Measurements from ENCODE around the gene MYRIP. TPM values are rescaled to one million over a fixed set of nuclear protein-coding genes. Genes with fewer than 3 reads are reported as not detected.

Gene MYRIP
- total RNA-seq, 2 donors from 2014 or later = 4.2 to 7.1 TPM

GRCh38 chr3:39839484-39839883 lies 30.1 kb downstream of the MYRIP start:
- no peaks in the 10 kb centered on the region for H3K36me3 ChIP-seq
- no peak for DNase-seq (ENCODE audit: low spot score)
- TF ChIP-seq CTCF (IDR thresholded peaks at IDR 0.05) = no peak
- H3K4me1 ChIP-seq = no peaks in the 10 kb centered on the region
- no peak overlapping the region for H3K27ac ChIP-seq
- H3K4me3 ChIP-seq = no peak overlapping the region
- no peaks in the 10 kb centered on the region for H3K9me3 ChIP-seq
- no peaks in the 10 kb centered on the region for H3K27me3 ChIP-seq

GRCh38 chr3:39843440-39843839 lies 34.0 kb downstream of the MYRIP start:
- no peak overlapping the region for H3K27ac ChIP-seq
- H3K27me3 ChIP-seq = no peaks in the 10 kb centered on the region
- no peak for TF ChIP-seq CTCF (IDR thresholded peaks at IDR 0.05)
- H3K4me3 ChIP-seq = no peak overlapping the region
- no peaks in the 10 kb centered on the region for H3K9me3 ChIP-seq
- no peaks in the 10 kb centered on the region for H3K36me3 ChIP-seq
- DNase-seq (ENCODE audit: low spot score) = no peak
- no peaks in the 10 kb centered on the region for H3K4me1 ChIP-seq

GRCh38 chr3:39848365-39848764 lies 39.0 kb downstream of the MYRIP start:
- Histone ChIP-seq H3K36me3 (no peaks in the 10 kb centered on the region), H3K9me3 (no peaks in the 10 kb centered on the region), H3K4me3 (no peak overlapping the region), H3K27ac (no peak overlapping the region), H3K4me1 (no peaks in the 10 kb centered on the region), H3K27me3 (no peaks in the 10 kb centered on the region)
- no peak for TF ChIP-seq CTCF (IDR thresholded peaks at IDR 0.05)
- no peak for DNase-seq (ENCODE audit: low spot score)

GRCh38 chr3:39849992-39850715 lies 40.7 kb downstream of the MYRIP start:
- Histone ChIP-seq H3K4me1 (no peaks in the 10 kb centered on the region), H3K9me3 (no peaks in the 10 kb centered on the region), H3K4me3 (no peak overlapping the region), H3K36me3 (no peaks in the 10 kb centered on the region), H3K27me3 (no peaks in the 10 kb centered on the region), H3K27ac (no peak overlapping the region)
- no peak for TF ChIP-seq CTCF (IDR thresholded peaks at IDR 0.05)
- no peak for DNase-seq (ENCODE audit: low spot score)

- Histone ChIP-seq H3K27me3 (no peaks in the 10 kb centered on the region), H3K27ac (no peak overlapping the region), H3K4me3 (no peak overlapping the region), H3K9me3 (no peaks in the 10 kb centered on the region), H3K4me1 (no peaks in the 10 kb centered on the region), H3K36me3 (no peaks in the 10 kb centered on the region)
- no peak for DNase-seq (ENCODE audit: low spot score)
- no peak for TF ChIP-seq CTCF (IDR thresholded peaks at IDR 0.05)
Observed at GRCh38 chr3:39850716-39851032, 41.3 kb downstream of the MYRIP start.

- TF ChIP-seq CTCF (IDR thresholded peaks at IDR 0.05) = no peak
- no peaks in the 10 kb centered on the region for H3K36me3 ChIP-seq
- H3K4me1 ChIP-seq = no peaks in the 10 kb centered on the region
Observed at GRCh38 chr3:39855517-39855916, 46.1 kb downstream of the MYRIP start.

More at GRCh38 chr3:39855517-39855916, 46.1 kb downstream of the MYRIP start:
- Histone ChIP-seq H3K27me3 (no peaks in the 10 kb centered on the region), H3K27ac (no peak overlapping the region), H3K4me3 (no peak overlapping the region), H3K9me3 (peaks cover 0 to 14% of the 10 kb centered on the region in 2 donors)
- no peak for DNase-seq (ENCODE audit: low spot score)

All from right atrium auricular region (tissue), 2 donors.